Cerebellar cortex (tissue), 1 donor: ENCODE data around the gene CRYGD.
"Not testable (repeated sequence)": the region's sequence is repeated elsewhere in the genome, so short reads cannot be mapped to it uniquely, and the experiment has no call there.

Source experiments
- DNase-seq: peaks from one replicate; pipeline ENCODE4 v3.0.0-alpha.2; 2015; ENCODE audit warnings: low spot score

Gene CRYGD

GRCh38 chr2:208124013-208124715 lies at the start of gene CRYGD:
CRYGD (minus strand) TSS chr2:208124524; CDS start chr2:208124473, 51 bp downstream.
- DNase-seq = not testable (repeated sequence)

GRCh38 chr2:208172125-208172524 lies 47.8 kb upstream of the CRYGD start:
- DNase-seq = no peak

GRCh38 chr2:208164951-208165755 lies 40.8 kb upstream of the CRYGD start:
- DNase-seq = no peak

GRCh38 chr2:208163489-208163888 lies 39.2 kb upstream of the CRYGD start, which contains the start of gene CRYGA:
CRYGA (minus strand) TSS chr2:208163589; CDS start chr2:208163556, 33 bp downstream.
- DNase-seq = no peak

- DNase-seq = no peak
Observed at GRCh38 chr2:208156439-208156838, 32.1 kb upstream of the CRYGD start.

GRCh38 chr2:208153156-208153555 lies 28.8 kb upstream of the CRYGD start:
- no peak for DNase-seq

- no peak for DNase-seq
Observed at GRCh38 chr2:208150956-208151355, 26.6 kb upstream of the CRYGD start.

- no peak for DNase-seq
Observed at GRCh38 chr2:208150094-208150493, 25.8 kb upstream of the CRYGD start.

GRCh38 chr2:208148803-208149202 lies 24.5 kb upstream of the CRYGD start:
- no peak for DNase-seq

GRCh38 chr2:208147759-208148158 lies 23.4 kb upstream of the CRYGD start:
- no peak for DNase-seq

- DNase-seq = no peak
Observed at GRCh38 chr2:208147008-208147407, 22.7 kb upstream of the CRYGD start.

GRCh38 chr2:208146006-208146405 lies 21.7 kb upstream of the CRYGD start, which contains the start of gene CRYGB:
CRYGB (minus strand) TSS chr2:208146158; CDS start chr2:208146120, 38 bp downstream.
- no peak for DNase-seq

GRCh38 chr2:208142925-208143799 lies 18.8 kb upstream of the CRYGD start:
- no peak for DNase-seq

GRCh38 chr2:208142240-208142924 lies 18.1 kb upstream of the CRYGD start:
- no peak for DNase-seq

- DNase-seq = no peak
Observed at GRCh38 chr2:208139447-208139846, 15.1 kb upstream of the CRYGD start.

- DNase-seq = not testable (repeated sequence)
Observed at GRCh38 chr2:208138334-208138733, 14.0 kb upstream of the CRYGD start.

- no peak for DNase-seq
Observed at GRCh38 chr2:208136716-208137094, 12.4 kb upstream of the CRYGD start.

GRCh38 chr2:208135794-208136715 lies 11.7 kb upstream of the CRYGD start:
- DNase-seq = no peak

- DNase-seq = peak; percentile 43
Observed at GRCh38 chr2:208134928-208135586, 10.7 kb upstream of the CRYGD start.

GRCh38 chr2:208130712-208131110 lies 6.4 kb upstream of the CRYGD start:
- DNase-seq = no peak
